Measurements from ENCODE around the gene DENND5A.

Gene DENND5A

GRCh38 chr11:9207229-9207628 is 57.9 kb downstream of the DENND5A start:
- no peak for TF ChIP-seq CTCF (IDR thresholded peaks at IDR 0.05; ENCODE audit: low read depth, low read length)
- no peak overlapping the region for H3K4me3 ChIP-seq (ENCODE audit: low read depth, low read length)
- DNase-seq (ENCODE audit: low read depth, low spot score) = no peak
- in situ Hi-C loops (cut with HindIII; ENCODE audit: low sequenced_read_pairs) = no loop called here

DNA sequence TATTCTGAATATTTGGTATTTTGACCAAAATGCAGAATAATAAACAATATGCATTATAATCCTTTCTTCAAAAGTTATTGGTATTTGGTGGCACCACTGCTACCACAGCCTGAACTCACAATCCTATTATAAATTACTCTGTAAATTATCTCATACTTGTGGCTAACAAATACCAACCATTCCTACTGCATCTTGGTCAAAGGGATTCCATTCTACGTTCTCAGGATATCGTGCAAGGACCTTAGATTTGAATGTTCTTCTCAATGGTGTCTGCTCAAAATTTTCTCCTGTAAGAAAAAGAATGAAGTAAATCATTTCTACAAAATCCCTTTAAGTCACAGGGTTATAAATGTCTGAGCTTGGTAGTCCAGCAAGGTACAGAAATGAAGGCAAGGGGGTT is 58.7 kb downstream of the DENND5A start:
- no peak for TF ChIP-seq CTCF (IDR thresholded peaks at IDR 0.05; ENCODE audit: low read depth, low read length)
- no peak overlapping the region for H3K4me3 ChIP-seq (ENCODE audit: low read depth, low read length)
- in situ Hi-C loops (cut with HindIII; ENCODE audit: low sequenced_read_pairs) = no loop called here
- DNase-seq (ENCODE audit: low read depth, low spot score) = peak; percentile 65

DNA sequence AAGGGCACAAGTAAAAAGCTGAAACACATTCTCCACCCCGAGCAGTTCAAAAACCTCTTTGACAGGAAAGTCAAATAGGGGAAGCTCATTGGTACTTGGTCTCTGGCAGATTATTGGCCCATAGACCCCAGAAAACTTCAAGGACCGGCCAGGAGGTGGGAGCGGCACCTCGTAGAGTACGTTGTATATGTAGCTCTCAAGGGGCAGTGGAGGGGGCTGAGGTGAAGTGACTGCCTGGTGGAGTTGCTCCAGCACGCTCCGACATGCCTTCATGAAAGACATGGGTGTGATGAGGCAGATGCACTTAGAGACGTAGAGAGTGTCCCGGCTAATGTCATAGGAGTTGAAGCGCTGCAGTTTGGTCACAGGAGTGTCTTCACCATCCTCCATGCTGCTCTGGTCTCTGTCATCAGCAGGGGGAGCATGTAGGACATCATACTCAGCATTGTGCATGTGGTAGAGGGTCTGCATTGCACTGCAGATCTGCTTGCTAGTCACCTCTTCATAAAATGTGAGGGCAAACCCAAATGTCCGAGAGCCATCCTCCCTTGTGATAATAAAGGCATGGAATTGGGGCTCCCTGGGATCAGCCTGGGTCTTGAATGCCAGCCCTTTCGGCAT is 61.3 kb downstream of the DENND5A start:
- TF ChIP-seq CTCF (IDR thresholded peaks at IDR 0.05; ENCODE audit: low read depth, low read length) = no peak
- no peak for DNase-seq (ENCODE audit: low read depth, low spot score)
- H3K4me3 ChIP-seq (ENCODE audit: low read depth, low read length) = no peak overlapping the region
- in situ Hi-C loops (cut with HindIII; ENCODE audit: low sequenced_read_pairs) = no loop called here

DNA sequence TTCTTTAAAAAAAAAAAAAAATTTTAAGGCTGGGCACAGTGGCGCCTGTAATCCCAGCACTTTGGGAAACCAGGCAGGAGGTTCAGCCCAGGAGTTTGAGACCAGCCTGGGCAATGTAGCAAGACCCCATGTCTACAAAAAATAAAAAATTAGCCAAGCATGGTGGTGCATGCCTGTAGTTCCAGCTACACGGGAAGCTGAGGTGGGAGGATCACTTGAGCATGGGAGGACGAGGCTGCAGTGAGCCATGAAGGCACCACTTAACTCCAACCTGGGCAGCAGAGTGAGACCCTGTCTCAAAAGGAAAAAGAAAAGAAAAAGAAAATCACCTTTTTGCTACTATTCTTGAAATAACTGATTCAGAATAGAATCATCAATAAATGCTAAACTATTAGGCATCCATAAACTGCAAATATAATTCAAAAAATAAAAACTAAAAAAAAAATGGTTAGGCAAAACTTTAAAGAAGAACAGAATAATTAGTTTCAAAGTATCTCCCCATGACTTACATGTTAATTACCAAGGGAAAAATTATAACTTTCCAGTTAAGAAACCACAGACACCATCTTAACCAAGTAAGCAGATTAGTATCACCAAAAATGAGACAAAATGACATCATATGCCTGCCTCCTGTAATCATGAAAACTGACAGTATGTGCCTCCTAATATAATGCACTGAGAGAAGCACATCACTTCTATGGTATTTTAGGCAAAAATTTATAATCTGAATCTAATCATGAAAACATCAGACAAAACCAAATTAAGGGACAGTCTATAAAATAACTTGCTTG is 63.6 kb downstream of the DENND5A start:
- H3K4me3 ChIP-seq (ENCODE audit: low read depth, low read length) = no peak overlapping the region
- no peak for TF ChIP-seq CTCF (IDR thresholded peaks at IDR 0.05; ENCODE audit: low read depth, low read length)
- in situ Hi-C loops (cut with HindIII; ENCODE audit: low sequenced_read_pairs) = no loop called here
- DNase-seq (ENCODE audit: low read depth, low spot score) = no peak

DNA sequence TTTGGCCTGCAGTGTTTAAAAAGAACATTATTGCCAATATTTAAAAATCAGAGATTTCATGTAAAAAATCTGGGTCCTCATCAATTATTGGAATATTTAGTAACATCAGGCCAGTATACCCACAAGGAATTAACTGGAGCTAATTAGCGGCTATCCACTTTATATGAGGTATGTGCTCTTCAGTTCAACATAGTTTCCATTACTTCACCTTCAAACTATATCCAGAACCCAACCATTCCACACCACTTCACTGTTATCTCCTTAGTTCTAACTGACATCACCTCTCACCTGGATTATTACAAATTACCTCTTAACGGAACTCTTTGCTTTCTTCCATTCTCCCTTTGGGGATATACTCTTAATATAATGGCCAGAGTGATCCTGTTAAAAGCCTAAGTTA is 64.7 kb downstream of the DENND5A start:
- in situ Hi-C loops (cut with HindIII; ENCODE audit: low sequenced_read_pairs) = no loop called here
- H3K4me3 ChIP-seq (ENCODE audit: low read depth, low read length) = no peak overlapping the region
- no peak for TF ChIP-seq CTCF (IDR thresholded peaks at IDR 0.05; ENCODE audit: low read depth, low read length)
- DNase-seq (ENCODE audit: low read depth, low spot score) = no peak

- H3K4me3 ChIP-seq (ENCODE audit: low read depth, low read length) = no peak overlapping the region
- DNase-seq (ENCODE audit: low read depth, low spot score) = no peak
- TF ChIP-seq CTCF (IDR thresholded peaks at IDR 0.05; ENCODE audit: low read depth, low read length) = no peak
- in situ Hi-C loops (cut with HindIII; ENCODE audit: low sequenced_read_pairs) = no loop called here
These were observed 71.8 kb downstream of the DENND5A start for GRCh38 chr11:9193316-9193715.

Measured in astrocyte of the spinal cord (primary cell).